K562 (cell line): ENCODE data around the gene VGLL3. TPM values are rescaled to one million over a fixed set of nuclear protein-coding genes. Genes with fewer than 3 reads are reported as not detected.

Experiments
- ATAC-seq: fragments of 200-7000 bp; cut with Tn5 transposase; 3 replicates; pipeline ENCODE4 v1.9.1; 2020; ENCODE audit warnings: moderate library complexity
- BruUV-seq: library from RNA; stranded (reverse); fragments of 400-500 nt; replicated peaks from 2 replicates; lab custom pipeline; 2021; lab: Mats Ljungman, UMichigan
- CTCF ChIA-PET: fragments of 300-600 bp; formaldehyde crosslinking; extraction: SDS; loops from one replicate; lab custom pipeline; 2021; ENCODE audit warnings: low intra/inter-chr PET ratio; lab: Yijun Ruan, JAX
- POLR2A ChIA-PET: fragments of 300-600, 350-650 bp; sonication (Branson Sonifier 250); formaldehyde crosslinking; extraction: SDS; loops from one replicate; lab custom pipeline; 2021; ENCODE audit warnings: antibody characterized with exemption, inconsistent platforms; lab: Yijun Ruan, JAX
- DNase-seq, 4 experiments: peaks; one replicate each; pipeline versions ENCODE4 v3.0.0 to v3.0.0-alpha.2; 2011 to 2018; ENCODE audit warnings: low spot score in 3 of 4, mixed read lengths in 3 of 4; ENCODE audit errors: extremely low read depth in 1 of 4
- FAIRE-seq: peaks from 2 replicates; lab custom pipeline; 2011; peaks lifted over from hg19 to GRCh38; lab: Jason Lieb, UNC
- H2AFZ ChIP-seq: 2 replicates; pipeline ENCODE4 v1.6.0; 2011; ENCODE audit warnings: low read depth, low read length, control low read depth, inconsistent platforms
- H3K27ac ChIP-seq: fragments of 200-600 bp; 3 replicates; pipeline ENCODE4 v1.8.0; 2011; ENCODE audit warnings: low read depth, mild to moderate bottlenecking, control low read depth, inconsistent platforms, low read length, moderate library complexity, mixed read lengths; ENCODE audit errors: extremely low read depth
- H3K27me3 ChIP-seq, 2 experiments: fragments of 300-600 bp in 1 of 2; 2 replicates in 1 of 2; 3 replicates in 1 of 2; pipeline versions ENCODE4 v1.6.0 to v1.8.0; 2011; ENCODE audit warnings: inconsistent platforms in 2 of 2, low read length in 2 of 2, mild to moderate bottlenecking in 1 of 2, mixed read lengths in 1 of 2, moderate library complexity in 1 of 2; ENCODE audit not compliant: control insufficient read depth in 2 of 2, insufficient read depth in 2 of 2
- H3K36me3 ChIP-seq: fragments of 300-600 bp; 3 replicates; pipeline ENCODE4 v1.8.0; 2011; ENCODE audit warnings: mild to moderate bottlenecking, low read length, inconsistent platforms; ENCODE audit not compliant: control insufficient read depth, insufficient read depth
- H3K4me1 ChIP-seq, 2 experiments: fragments of 200-600 bp in 1 of 2; replicated peaks in 1 of 2; 2 replicates in 1 of 2; 3 replicates in 1 of 2; pipeline versions ENCODE4 v1.5.1 to v1.8.0; 2011; ENCODE audit warnings: inconsistent platforms in 2 of 2, low read length in 2 of 2, mild to moderate bottlenecking in 1 of 2, mixed read lengths in 1 of 2, moderate library complexity in 1 of 2; ENCODE audit not compliant: control insufficient read depth in 2 of 2, insufficient read depth in 2 of 2
- H3K4me2 ChIP-seq: 2 replicates; pipeline ENCODE4 v1.6.1; 2011; ENCODE audit warnings: low read length, control low read depth, inconsistent platforms, mixed read lengths; ENCODE audit not compliant: insufficient read depth
- H3K4me3 ChIP-seq: fragments of 200-600 bp; sonication (generic), shearing (Covaris generic); 2 replicates; pipeline ENCODE4 v1.5.1; 2016; ENCODE audit warnings: control low read depth, inconsistent platforms
- H3K79me2 ChIP-seq: fragments of 200-600 bp; 3 replicates; pipeline ENCODE4 v1.8.0; 2011; ENCODE audit warnings: low read length, inconsistent platforms; ENCODE audit not compliant: control insufficient read depth, insufficient read depth
- H3K9ac ChIP-seq, 2 experiments: 2 replicates each; pipeline versions ENCODE4 v1.6.0 to v1.6.1; 2011; ENCODE audit warnings: low read depth in 2 of 2, low read length in 2 of 2, control low read depth in 1 of 2, inconsistent platforms in 1 of 2, mild to moderate bottlenecking in 1 of 2, mixed read lengths in 1 of 2; ENCODE audit not compliant: insufficient read depth in 1 of 2
- H3K9me1 ChIP-seq: one replicate; pipeline ENCODE4 v1.6.0; 2011; ENCODE audit warnings: inconsistent platforms, mild to moderate bottlenecking, low read length, moderate library complexity; ENCODE audit not compliant: control insufficient read depth, insufficient read depth
- H3K9me3 ChIP-seq: replicated peaks from 2 replicates; pipeline ENCODE4 v1.5.1; 2011; ENCODE audit warnings: low read depth, low read length, inconsistent platforms; ENCODE audit not compliant: control insufficient read depth, insufficient read depth
- H4K20me1 ChIP-seq: replicated peaks from 2 replicates; pipeline ENCODE4 v1.6.1; 2011; ENCODE audit warnings: low read length, inconsistent platforms, mixed read lengths; ENCODE audit not compliant: control insufficient read depth, insufficient read depth
- ADNP ChIP-seq: fragments of 200-800 bp; sonication (Bioruptor generic); IDR thresholded peaks from 2 replicates; pipeline ENCODE4 v1.6.1; 2016; ENCODE audit warnings: missing genetic modification characterization, missing compliant biosample characterization
- ATF1 ChIP-seq, 2 experiments: fragments of 450-650 bp in 1 of 2; IDR thresholded peaks; 2 replicates each; pipeline ENCODE4 v1.6.1; 2016; ENCODE audit warnings: missing compliant biosample characterization in 1 of 2, missing genetic modification characterization in 1 of 2
- EHMT2 ChIP-seq: fragments of 450-650 bp; IDR thresholded peaks from 2 replicates; pipeline ENCODE4 v1.6.1; 2018; ENCODE audit warnings: antibody characterized with exemption
- PTRF ChIP-seq: fragments of 450-650 bp; IDR thresholded peaks from 2 replicates; pipeline ENCODE4 v1.6.1; 2016; ENCODE audit warnings: mild to moderate bottlenecking, missing genetic modification characterization, missing compliant biosample characterization
- RBBP5 ChIP-seq: fragments of 200-600 bp; sonication (generic); IDR thresholded peaks from 2 replicates; pipeline ENCODE4 v1.6.1; 2012; ENCODE audit warnings: borderline replicate concordance, mild to moderate bottlenecking, low read length, control low read depth, inconsistent platforms; ENCODE audit not compliant: insufficient read depth, poor library complexity, severe bottlenecking
- TSC22D4 ChIP-seq: fragments of 450-650 bp; IDR thresholded peaks from 2 replicates; pipeline ENCODE4 v1.6.1; 2016; ENCODE audit warnings: missing genetic modification characterization, missing biosample characterization, control low read depth
- XRCC3 ChIP-seq: fragments of 450-650 bp; IDR thresholded peaks from 2 replicates; pipeline ENCODE4 v1.6.1; 2017; ENCODE audit warnings: mild to moderate bottlenecking, moderate library complexity
- ZBED1 ChIP-seq: IDR thresholded peaks from 2 replicates; pipeline ENCODE4 v1.6.1; 2014
- ZBTB8A ChIP-seq: fragments of 450-650 bp; IDR thresholded peaks from 2 replicates; pipeline ENCODE4 v1.6.1; 2018; ENCODE audit warnings: mild to moderate bottlenecking, moderate library complexity; ENCODE audit not compliant: partially characterized antibody
- ZNF217 ChIP-seq: sonication (generic); formaldehyde crosslinking; IDR thresholded peaks from 2 replicates; pipeline ENCODE4 v1.8.0; 2022; ENCODE audit warnings: mild to moderate bottlenecking, missing genetic modification reagents
- ZNF311 ChIP-seq: fragments of 250-450 bp; sonication (Bioruptor Pico); IDR thresholded peaks from 2 replicates; pipeline ENCODE4 v1.4.0; 2020; ENCODE audit warnings: mild to moderate bottlenecking, moderate library complexity
- ZNF444 ChIP-seq: fragments of 250-450 bp; sonication (Bioruptor Pico); IDR thresholded peaks from 2 replicates; pipeline ENCODE4 v1.4.0; 2020; ENCODE audit warnings: mild to moderate bottlenecking, moderate library complexity
- WGBS: fragments of 100-300 bp; shearing (Covaris generic); methylation state at CpG from one replicate; pipeline ENCODE4 v1.1.6; 2016; ENCODE audit warnings: low coverage, mixed read lengths; ENCODE audit not compliant: insufficient coverage; ENCODE audit errors: missing lambda C conversion rate; 5-methylcytosine and 5-hydroxymethylcytosine counted together
- in situ Hi-C: fragments of 300-500 bp; cut with MboI; formaldehyde crosslinking; loops from 4 replicates; pipeline ENCODE4 v1.15.0; 2018; ENCODE audit warnings: inconsistent platforms, mixed read lengths
- intact Hi-C: fragments of 100-400 bp; cut with micrococcal nuclease; formaldehyde crosslinking; loops from 2 replicates; pipeline ENCODE4 v1.14.2; 2022
- polyA plus RNA-seq, 8 experiments: library from polyadenylated mRNA; depleted of rRNA in 4 of 8; stranded (reverse) in 5 of 8; unstranded in 3 of 8; fragments of >200 nt; fragmentation: Nextera tagmentation in 2 of 8; fragmentation: Illumina TruSeq in 1 of 8; extraction: Ambion mirVana in 2 of 8; extraction: Trizol in 1 of 8; gene quantifications; 2 replicates each; pipeline versions ENCODE4 v1.2.1 to v1.2.3, GENCODE V29; 2011 to 2014; ENCODE audit warnings: inconsistent platforms in 1 of 8, missing spikeins in 1 of 8
- total RNA-seq, 7 experiments: library from RNA; depleted of rRNA in 6 of 7; stranded (reverse); fragments of >200 nt in 6 of 7; fragmentation: Illumina TruSeq in 2 of 7; extraction: Trizol in 2 of 7; gene quantifications; 2 replicates each; pipeline versions ENCODE4 v1.2.1 to v1.2.3, GENCODE V29; 2011 to 2021; ENCODE audit warnings: low replicate concordance in 1 of 7
- TF ChIP-seq, protein P1 (sequence below): IDR thresholded peaks from 3 replicates; pipeline ENCODE4 v1.6.1; 2011; ENCODE audit warnings: borderline replicate concordance, mild to moderate bottlenecking, moderate library complexity; ENCODE audit not compliant: insufficient read length; ENCODE audit errors: extremely low read depth
- TF ChIP-seq, protein P2 (sequence below): sonication (generic); formaldehyde crosslinking; IDR thresholded peaks from 2 replicates; pipeline ENCODE4 v1.5.0; 2020; ENCODE audit warnings: missing genetic modification reagents

The VGLL3 gene
- total and polyA plus RNA-seq, 9 of the 15 experiments (the other 6 are each of a cell fraction or from before 2014, with no cell fraction given) = under 0.01 to 0.09 (median 0.04) TPM; not detected in 6

DNA sequence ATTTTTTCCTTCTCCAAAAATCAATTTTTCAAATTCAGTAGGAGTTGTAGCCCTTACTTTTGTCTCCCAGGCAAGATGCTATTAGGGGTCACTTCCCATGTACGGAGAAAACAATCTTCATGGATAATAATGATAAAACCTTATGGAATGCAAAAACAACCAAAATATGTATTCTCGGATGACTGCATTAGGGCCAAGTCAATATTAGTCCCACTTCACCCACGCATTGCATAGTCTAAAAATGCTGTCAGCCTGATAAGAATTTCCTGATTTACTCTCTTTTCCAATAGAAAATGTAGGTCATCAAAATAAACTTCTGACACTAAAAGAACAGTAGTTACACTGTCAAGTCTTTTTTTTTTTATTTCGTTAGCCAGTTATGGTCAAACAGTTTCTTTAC, 2.7 kb downstream of the VGLL3 start:
- Histone ChIP-seq H4K20me1 (no peaks in the 10 kb centered on the region), H3K4me1 (peaks cover 0 to 12% of the 10 kb centered on the region in 2 experiments; a peak in 1 of 5 replicates)
- TF ChIP-seq RBBP5 (no peak), TSC22D4 (tag) (no peak), PTRF (tag) (no peak), XRCC3 (no peak)
- TF ChIP-seq, all 486 proteins: peak for 0
- FAIRE-seq (no peak), ATAC-seq (no peak), DNase-seq (no peak)
- intact Hi-C loops = no loop called here
- H3K4me2 ChIP-seq = no peak overlapping the region
- no peaks in the 10 kb centered on the region for H3K9me1 ChIP-seq
- BruUV-seq = no TSS peak
- no peak overlapping the region for H3K27ac ChIP-seq
- ChIA-PET CTCF (no interaction called here), POLR2A (no interaction called here)
- no peak overlapping the region for H2AFZ ChIP-seq
- no peak overlapping the region for H3K4me3 ChIP-seq
- no peak overlapping the region for H3K9ac ChIP-seq
- no peaks in the 10 kb centered on the region for H3K9me3 ChIP-seq
- H3K27me3 ChIP-seq = peaks cover 0 to 8% of the 10 kb centered on the region in 2 experiments; a peak in 2 of 5 replicates
- no peaks in the 10 kb centered on the region for H3K36me3 ChIP-seq
- in situ Hi-C loops = no loop called here
- WGBS = 0% methylated on average over 3 of the region's 4 CpGs
- no peaks in the 10 kb centered on the region for H3K79me2 ChIP-seq

DNA sequence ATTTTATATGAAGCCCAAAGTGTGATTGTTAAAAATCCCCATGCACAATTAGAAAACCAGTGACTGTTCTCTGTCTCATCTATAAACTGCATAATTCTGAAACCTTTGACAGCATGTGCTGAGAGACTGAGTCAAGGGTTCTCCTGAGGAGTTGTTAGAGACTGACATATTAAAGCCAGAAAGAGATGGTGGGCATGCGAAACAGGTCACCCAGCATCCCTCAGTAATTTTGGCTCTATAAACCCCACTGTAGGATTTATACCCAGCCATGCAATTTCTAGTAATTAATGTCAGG, 3.6 kb downstream of the VGLL3 start:
- 0% methylated on average over 1 of the region's 1 CpG for WGBS
- no peaks in the 10 kb centered on the region for H3K79me2 ChIP-seq
- CTCF ChIA-PET = no interaction called here
- TF ChIP-seq ATF1 (CRISPR knock-in tag; IDR thresholded peaks at IDR 0.05) (no peak), ATF1 (tag; IDR thresholded peaks at IDR 0.05) (no peak), ZNF444 (CRISPR knock-in tag) (no peak), ZNF311 (no peak), ZNF217 (CRISPR knock-in tag) (no peak), ZBTB8A (no peak), ZBED1 (no peak), EHMT2 (no peak), ADNP (tag) (no peak)
- TF ChIP-seq, protein P1, sequence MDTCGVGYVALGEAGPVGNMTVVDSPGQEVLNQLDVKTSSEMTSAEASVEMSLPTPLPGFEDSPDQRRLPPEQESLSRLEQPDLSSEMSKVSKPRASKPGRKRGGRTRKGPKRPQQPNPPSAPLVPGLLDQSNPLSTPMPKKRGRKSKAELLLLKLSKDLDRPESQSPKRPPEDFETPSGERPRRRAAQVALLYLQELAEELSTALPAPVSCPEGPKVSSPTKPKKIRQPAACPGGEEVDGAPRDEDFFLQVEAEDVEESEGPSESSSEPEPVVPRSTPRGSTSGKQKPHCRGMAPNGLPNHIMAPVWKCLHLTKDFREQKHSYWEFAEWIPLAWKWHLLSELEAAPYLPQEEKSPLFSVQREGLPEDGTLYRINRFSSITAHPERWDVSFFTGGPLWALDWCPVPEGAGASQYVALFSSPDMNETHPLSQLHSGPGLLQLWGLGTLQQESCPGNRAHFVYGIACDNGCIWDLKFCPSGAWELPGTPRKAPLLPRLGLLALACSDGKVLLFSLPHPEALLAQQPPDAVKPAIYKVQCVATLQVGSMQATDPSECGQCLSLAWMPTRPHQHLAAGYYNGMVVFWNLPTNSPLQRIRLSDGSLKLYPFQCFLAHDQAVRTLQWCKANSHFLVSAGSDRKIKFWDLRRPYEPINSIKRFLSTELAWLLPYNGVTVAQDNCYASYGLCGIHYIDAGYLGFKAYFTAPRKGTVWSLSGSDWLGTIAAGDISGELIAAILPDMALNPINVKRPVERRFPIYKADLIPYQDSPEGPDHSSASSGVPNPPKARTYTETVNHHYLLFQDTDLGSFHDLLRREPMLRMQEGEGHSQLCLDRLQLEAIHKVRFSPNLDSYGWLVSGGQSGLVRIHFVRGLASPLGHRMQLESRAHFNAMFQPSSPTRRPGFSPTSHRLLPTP = no peak
- TF ChIP-seq, protein P2, sequence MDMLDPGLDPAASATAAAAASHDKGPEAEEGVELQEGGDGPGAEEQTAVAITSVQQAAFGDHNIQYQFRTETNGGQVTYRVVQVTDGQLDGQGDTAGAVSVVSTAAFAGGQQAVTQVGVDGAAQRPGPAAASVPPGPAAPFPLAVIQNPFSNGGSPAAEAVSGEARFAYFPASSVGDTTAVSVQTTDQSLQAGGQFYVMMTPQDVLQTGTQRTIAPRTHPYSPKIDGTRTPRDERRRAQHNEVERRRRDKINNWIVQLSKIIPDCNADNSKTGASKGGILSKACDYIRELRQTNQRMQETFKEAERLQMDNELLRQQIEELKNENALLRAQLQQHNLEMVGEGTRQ = no peak

More for the DNA sequence above, 3.6 kb downstream of the VGLL3 start:
- Histone ChIP-seq H3K4me3 (no peak overlapping the region), H3K4me2 (no peak overlapping the region), H3K27ac (no peak overlapping the region), H3K9ac (no peak overlapping the region), H2AFZ (no peak overlapping the region), H3K27me3 (peaks cover 0 to 8% of the 10 kb centered on the region in 2 experiments; a peak in 2 of 5 replicates), H3K9me3 (no peaks in the 10 kb centered on the region), H4K20me1 (no peaks in the 10 kb centered on the region), H3K9me1 (no peaks in the 10 kb centered on the region), H3K36me3 (no peaks in the 10 kb centered on the region), H3K4me1 (peaks cover 0 to 12% of the 10 kb centered on the region in 2 experiments; a peak in 1 of 5 replicates)
- ATAC-seq (no peak), FAIRE-seq (no peak), DNase-seq (no peak)
- POLR2A ChIA-PET = no interaction called here
- in situ Hi-C loops (no loop called here), intact Hi-C loops (no loop called here)
- no TSS peak for BruUV-seq
